ENCODE measurements around the gene POPDC3. TPM values are rescaled to one million over a fixed set of nuclear protein-coding genes. Genes with fewer than 3 reads are reported as not detected.

POPDC3 gene
- total and polyA plus RNA-seq, 2 donors (not counting 1 experiment from before 2014, with no cell fraction given): not detected

DNA sequence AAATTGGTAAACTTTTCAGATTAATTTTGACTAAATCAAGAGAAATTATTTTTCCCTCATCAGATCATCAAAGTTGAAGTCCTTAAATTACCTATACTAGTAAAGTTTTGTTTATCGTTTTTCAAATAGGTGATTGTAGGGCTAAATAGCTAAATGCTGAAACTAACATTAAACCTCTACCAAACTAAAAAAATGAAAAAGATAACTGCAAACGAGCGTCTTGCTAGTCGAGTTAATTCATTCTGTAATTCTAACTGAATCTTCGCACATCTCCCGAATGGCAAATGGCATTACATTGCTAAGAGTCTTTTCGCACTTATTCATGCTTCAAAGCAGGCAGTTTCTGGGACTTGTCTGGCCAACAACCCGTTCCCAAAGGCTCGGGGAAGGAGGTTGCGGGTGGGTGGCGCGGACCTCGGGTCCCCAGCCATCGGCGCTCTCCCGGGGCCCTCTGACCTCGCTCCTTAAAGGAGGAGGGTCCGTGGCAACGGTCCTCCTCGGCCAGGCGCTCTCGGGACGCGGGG is 43.8 kb downstream of the POPDC3 start:
- H3K4me3 ChIP-seq (ENCODE audit: control extremely low read depth in 1 of 5, extremely low read depth in 1 of 5, insufficient read depth in 1 of 5, low read depth in 2 of 5, low read length in 4 of 5): peak overlapping the region in 3 of 5 experiments; percentile 52 to 60 (median 57)
- H3K9ac ChIP-seq (ENCODE audit: low read length): peak overlapping the region; percentile 63
- H4K20me1 ChIP-seq (ENCODE audit: control insufficient read depth, insufficient read depth, low read length, poor library complexity, severe bottlenecking): no peaks in the 10 kb centered on the region
- peaks cover 0 to 26% (median 21%) of the 10 kb centered on the region in 4 experiments for H3K27me3 ChIP-seq (replicated peaks in 1 of 4; ENCODE audit: control extremely low read depth in 1 of 4, control insufficient read depth in 3 of 4, insufficient read depth in 4 of 4, low read length in 3 of 4)
- DNase-seq (peak; percentile 12), ATAC-seq (ENCODE audit: low read depth) (no peak)
- peak overlapping the region; percentile 87 for H3K4me2 ChIP-seq (replicated peaks; ENCODE audit: low read depth, low read length, poor library complexity, severe bottlenecking)
- H3K79me2 ChIP-seq (ENCODE audit: control insufficient read depth, insufficient read depth, low read length): no peaks in the 10 kb centered on the region
- H3K27me3 Mint-ChIP-seq: peaks cover 50% of the 10 kb centered on the region
- H3K4me3 Mint-ChIP-seq: peak overlapping the region; percentile 72
- ChIA-PET CTCF (no interaction called here), POLR2A (no interaction called here)
- intact Hi-C loops (cut with micrococcal nuclease): no loop called here
- peaks cover 9% of the 10 kb centered on the region for H3K4me1 Mint-ChIP-seq
- peak overlapping the region; percentile 60 for H2AFZ ChIP-seq (ENCODE audit: insufficient read depth, low read depth, low read length, poor library complexity, severe bottlenecking)
- H3K36me3 ChIP-seq (replicated peaks in 1 of 2; ENCODE audit: control extremely low read depth in 1 of 2, control insufficient read depth in 1 of 2, extremely low read depth in 1 of 2, insufficient read depth in 2 of 2, low read length in 1 of 2): no peaks in the 10 kb centered on the region
- H3K27ac Mint-ChIP-seq: no peak overlapping the region
- WGBS (ENCODE audit: insufficient coverage): 17% methylated on average over 21 of the region's 24 CpGs
- H3K9me3 Mint-ChIP-seq (ENCODE audit: insufficient read depth): no peaks in the 10 kb centered on the region
- peaks cover 12 to 13% of the 10 kb centered on the region in 2 donors for H3K4me1 ChIP-seq (ENCODE audit: control insufficient read depth in 2 of 2, insufficient read depth in 2 of 2, low read length in 2 of 2)
- no peak for TF ChIP-seq EZH2 (IDR thresholded peaks at IDR 0.05; ENCODE audit: borderline replicate concordance, insufficient read depth, low read depth, low read length, poor library complexity, severe bottlenecking)
- TF ChIP-seq, protein P1, sequence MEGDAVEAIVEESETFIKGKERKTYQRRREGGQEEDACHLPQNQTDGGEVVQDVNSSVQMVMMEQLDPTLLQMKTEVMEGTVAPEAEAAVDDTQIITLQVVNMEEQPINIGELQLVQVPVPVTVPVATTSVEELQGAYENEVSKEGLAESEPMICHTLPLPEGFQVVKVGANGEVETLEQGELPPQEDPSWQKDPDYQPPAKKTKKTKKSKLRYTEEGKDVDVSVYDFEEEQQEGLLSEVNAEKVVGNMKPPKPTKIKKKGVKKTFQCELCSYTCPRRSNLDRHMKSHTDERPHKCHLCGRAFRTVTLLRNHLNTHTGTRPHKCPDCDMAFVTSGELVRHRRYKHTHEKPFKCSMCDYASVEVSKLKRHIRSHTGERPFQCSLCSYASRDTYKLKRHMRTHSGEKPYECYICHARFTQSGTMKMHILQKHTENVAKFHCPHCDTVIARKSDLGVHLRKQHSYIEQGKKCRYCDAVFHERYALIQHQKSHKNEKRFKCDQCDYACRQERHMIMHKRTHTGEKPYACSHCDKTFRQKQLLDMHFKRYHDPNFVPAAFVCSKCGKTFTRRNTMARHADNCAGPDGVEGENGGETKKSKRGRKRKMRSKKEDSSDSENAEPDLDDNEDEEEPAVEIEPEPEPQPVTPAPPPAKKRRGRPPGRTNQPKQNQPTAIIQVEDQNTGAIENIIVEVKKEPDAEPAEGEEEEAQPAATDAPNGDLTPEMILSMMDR (IDR thresholded peaks at IDR 0.05): no peak
- H3K9me3 ChIP-seq (ENCODE audit: control extremely low read depth in 1 of 3, control insufficient read depth in 2 of 3, insufficient read depth in 1 of 3, low read length in 2 of 3): peaks cover 0 to 3% (median 0%) of the 10 kb centered on the region in 3 donors
- H3K27ac ChIP-seq (ENCODE audit: low read length in 2 of 2): no peak overlapping the region

DNA sequence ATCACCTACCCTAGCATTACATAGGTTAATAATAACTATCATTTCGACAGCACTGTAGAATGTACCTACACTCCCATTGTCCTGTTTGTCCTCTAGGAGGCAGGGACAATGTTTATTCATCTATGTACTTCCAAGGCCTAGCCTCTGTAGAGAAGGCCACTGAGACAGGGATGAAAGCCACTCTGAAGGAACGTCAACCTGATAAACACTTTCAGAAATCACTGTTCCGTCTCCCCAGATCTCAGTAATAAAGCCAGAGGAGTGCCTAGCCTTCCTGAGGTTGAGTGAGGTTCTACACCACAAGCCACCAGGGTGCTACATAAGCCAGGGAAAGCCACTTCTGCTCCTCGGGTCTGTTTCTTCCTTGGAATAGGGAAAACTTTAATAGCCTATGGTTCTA is 44.8 kb downstream of the POPDC3 start:
- ChIA-PET POLR2A (no interaction called here), CTCF (no interaction called here)
- peaks cover 41% of the 10 kb centered on the region for H3K27me3 Mint-ChIP-seq
- Histone ChIP-seq H3K4me1 (ENCODE audit: control insufficient read depth in 2 of 2, insufficient read depth in 2 of 2, low read length in 2 of 2) (peaks cover 12 to 13% of the 10 kb centered on the region in 2 donors), H3K36me3 (replicated peaks in 1 of 2; ENCODE audit: control extremely low read depth in 1 of 2, control insufficient read depth in 1 of 2, extremely low read depth in 1 of 2, insufficient read depth in 2 of 2, low read length in 1 of 2) (no peaks in the 10 kb centered on the region), H3K9me3 (ENCODE audit: control extremely low read depth in 1 of 3, control insufficient read depth in 2 of 3, insufficient read depth in 1 of 3, low read length in 2 of 3) (peaks cover 0 to 3% (median 0%) of the 10 kb centered on the region in 3 donors), H3K9ac (ENCODE audit: low read length) (no peak overlapping the region), H4K20me1 (ENCODE audit: control insufficient read depth, insufficient read depth, low read length, poor library complexity, severe bottlenecking) (no peaks in the 10 kb centered on the region), H3K27ac (ENCODE audit: low read length in 2 of 2) (no peak overlapping the region), H3K79me2 (ENCODE audit: control insufficient read depth, insufficient read depth, low read length) (no peaks in the 10 kb centered on the region), H2AFZ (ENCODE audit: insufficient read depth, low read depth, low read length, poor library complexity, severe bottlenecking) (no peak overlapping the region), H3K27me3 (replicated peaks in 1 of 4; ENCODE audit: control extremely low read depth in 1 of 4, control insufficient read depth in 3 of 4, insufficient read depth in 4 of 4, low read length in 3 of 4) (peaks cover 0 to 26% (median 21%) of the 10 kb centered on the region in 4 experiments), H3K4me3 (ENCODE audit: control extremely low read depth in 1 of 5, extremely low read depth in 1 of 5, insufficient read depth in 1 of 5, low read depth in 2 of 5, low read length in 4 of 5) (no peak overlapping the region), H3K4me2 (replicated peaks; ENCODE audit: low read depth, low read length, poor library complexity, severe bottlenecking) (no peak overlapping the region)
- no CpG with 5 or more reads among the region's 4 CpGs for WGBS (ENCODE audit: insufficient coverage)
- H3K4me3 Mint-ChIP-seq: no peak overlapping the region
- no peaks in the 10 kb centered on the region for H3K9me3 Mint-ChIP-seq (ENCODE audit: insufficient read depth)
- intact Hi-C loops (cut with micrococcal nuclease): no loop called here
- DNase-seq (no peak), ATAC-seq (ENCODE audit: low read depth) (no peak)
- peaks cover 9% of the 10 kb centered on the region for H3K4me1 Mint-ChIP-seq
- no peak for TF ChIP-seq EZH2 (IDR thresholded peaks at IDR 0.05; ENCODE audit: borderline replicate concordance, insufficient read depth, low read depth, low read length, poor library complexity, severe bottlenecking)
- no peak overlapping the region for H3K27ac Mint-ChIP-seq
